HepG2 (cell line): ENCODE results near the gene CDH2.

ENCODE experiments used
- CBX2 ChIP-seq, 2 experiments: fragments of 200-600 bp in 1 of 2; sonication (generic); formaldehyde crosslinking in 1 of 2; IDR thresholded peaks; 2 replicates each; pipeline versions ENCODE4 v1.7.0 to v1.8.1; 2018 to 2022; ENCODE audit warnings: low read depth in 2 of 2, low read length in 1 of 2, mild to moderate bottlenecking in 1 of 2, missing genetic modification reagents in 1 of 2
- HOXA3 ChIP-seq: sonication (generic); formaldehyde crosslinking; IDR thresholded peaks from 2 replicates; pipeline ENCODE4 v1.5.0; 2020; ENCODE audit warnings: missing genetic modification reagents
- KDM1A ChIP-seq: IDR thresholded peaks from 2 replicates; pipeline ENCODE4 v1.6.1; 2016; ENCODE audit warnings: missing compliant biosample characterization
- MYC ChIP-seq: sonication (generic); formaldehyde crosslinking; IDR thresholded peaks from 2 replicates; pipeline ENCODE4 v1.9.0; 2021; ENCODE audit warnings: missing genetic modification reagents, borderline replicate concordance
- NR2F2 ChIP-seq: IDR thresholded peaks from 2 replicates; pipeline ENCODE4 v1.6.1; 2012; ENCODE audit warnings: low read depth, inconsistent platforms, borderline replicate concordance
- POLR2A ChIP-seq, 2 experiments: IDR thresholded peaks; 2 replicates each; pipeline ENCODE4 v1.6.1; 2011; ENCODE audit warnings: low read depth in 2 of 2, low read length in 2 of 2, mild to moderate bottlenecking in 1 of 2, moderate library complexity in 1 of 2; ENCODE audit not compliant: insufficient read depth in 1 of 2
- RAD21 ChIP-seq: fragments of 450-650 bp; formaldehyde crosslinking; IDR thresholded peaks from 2 replicates; pipeline ENCODE4 v1.5.0; 2020; ENCODE audit warnings: mild to moderate bottlenecking
- ZNF792 ChIP-seq: IDR thresholded peaks from 2 replicates; pipeline ENCODE4 v1.6.1; 2016
- TF ChIP-seq, protein P1 (sequence below): sonication (generic); formaldehyde crosslinking; IDR thresholded peaks from 2 replicates; pipeline ENCODE4 v1.5.0; 2020; ENCODE audit warnings: mild to moderate bottlenecking, missing genetic modification reagents, moderate library complexity

DNA sequence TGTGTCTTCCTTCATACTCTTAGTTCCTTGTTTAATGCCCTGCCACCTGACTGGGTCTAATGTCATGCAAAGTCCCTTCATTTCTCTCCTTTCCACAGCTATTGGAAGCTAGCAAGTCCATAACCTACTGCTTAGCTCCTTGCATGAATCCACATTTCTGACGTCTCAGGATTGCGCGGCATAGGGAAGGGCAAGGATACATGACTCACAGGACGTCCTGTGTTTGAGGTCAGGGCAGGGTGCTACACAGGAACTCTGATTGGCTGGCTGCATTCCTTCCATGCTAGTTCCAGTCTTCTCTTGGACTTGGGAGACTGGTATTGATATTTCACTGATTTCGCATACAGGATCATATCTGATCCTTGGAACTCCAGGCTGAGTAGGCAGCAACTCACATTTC, 137.9 kb downstream of the CDH2 start:
- no peak for TF ChIP-seq MYC (CRISPR knock-in tag)
- TF ChIP-seq RAD21 (CRISPR knock-in tag), result no peak
- TF ChIP-seq HOXA3 (CRISPR knock-in tag), result no peak
- no peak for TF ChIP-seq NR2F2
- TF ChIP-seq, protein P1, sequence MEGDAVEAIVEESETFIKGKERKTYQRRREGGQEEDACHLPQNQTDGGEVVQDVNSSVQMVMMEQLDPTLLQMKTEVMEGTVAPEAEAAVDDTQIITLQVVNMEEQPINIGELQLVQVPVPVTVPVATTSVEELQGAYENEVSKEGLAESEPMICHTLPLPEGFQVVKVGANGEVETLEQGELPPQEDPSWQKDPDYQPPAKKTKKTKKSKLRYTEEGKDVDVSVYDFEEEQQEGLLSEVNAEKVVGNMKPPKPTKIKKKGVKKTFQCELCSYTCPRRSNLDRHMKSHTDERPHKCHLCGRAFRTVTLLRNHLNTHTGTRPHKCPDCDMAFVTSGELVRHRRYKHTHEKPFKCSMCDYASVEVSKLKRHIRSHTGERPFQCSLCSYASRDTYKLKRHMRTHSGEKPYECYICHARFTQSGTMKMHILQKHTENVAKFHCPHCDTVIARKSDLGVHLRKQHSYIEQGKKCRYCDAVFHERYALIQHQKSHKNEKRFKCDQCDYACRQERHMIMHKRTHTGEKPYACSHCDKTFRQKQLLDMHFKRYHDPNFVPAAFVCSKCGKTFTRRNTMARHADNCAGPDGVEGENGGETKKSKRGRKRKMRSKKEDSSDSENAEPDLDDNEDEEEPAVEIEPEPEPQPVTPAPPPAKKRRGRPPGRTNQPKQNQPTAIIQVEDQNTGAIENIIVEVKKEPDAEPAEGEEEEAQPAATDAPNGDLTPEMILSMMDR (CRISPR knock-in tag), result no peak
- no peak for TF ChIP-seq KDM1A
- TF ChIP-seq ZNF792, result no peak
- no peak for TF ChIP-seq POLR2A (IDR thresholded peaks at IDR 0.05; ENCODE audit: insufficient read depth in 1 of 2, low read depth in 2 of 2, low read length in 2 of 2)
- no peak for TF ChIP-seq CBX2 (IDR thresholded peaks at IDR 0.05; ENCODE audit: low read depth, low read length)
- no peak for TF ChIP-seq CBX2 (CRISPR knock-in tag; IDR thresholded peaks at IDR 0.05; ENCODE audit: low read depth)
